NCI-H2107 treated with DMSO at 0.1 percent for 48 hours (cell line): Measurements from ENCODE around the gene TSHZ2.
"Not testable (repeated sequence)": the region's sequence is repeated elsewhere in the genome, so short reads cannot be mapped to it uniquely, and the experiment has no call there.

Experiments
- DNase-seq: peaks from one replicate; lab custom pipeline; 2025; ENCODE audit not compliant: unreplicated experiment; lab: John Stamatoyannopoulos, UW

The TSHZ2 gene

GRCh38 chr20:53522026-53522425 is 549.9 kb downstream of the TSHZ2 start:
- DNase-seq, result no peak

- no peak for DNase-seq
Observed at GRCh38 chr20:53522696-53523095, 550.5 kb downstream of the TSHZ2 start.

DNA sequence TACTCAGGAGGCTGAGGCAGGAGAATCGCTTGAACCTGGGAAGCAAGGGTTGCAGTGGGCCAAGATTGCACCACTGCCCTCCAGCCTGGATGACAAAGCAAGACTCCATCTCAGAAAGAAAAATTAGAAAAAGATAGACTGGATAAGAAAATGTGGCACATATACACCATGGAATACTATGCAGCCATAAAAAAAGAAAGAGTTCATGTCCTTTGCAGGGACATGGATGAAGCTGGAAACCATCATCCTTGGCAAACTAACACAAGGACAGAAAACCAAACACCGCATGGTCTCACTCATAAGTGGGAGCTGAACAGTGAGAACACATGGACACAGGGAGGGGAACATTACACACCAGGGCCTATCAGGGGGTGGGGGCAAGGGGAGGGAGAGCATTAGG is 551.5 kb downstream of the TSHZ2 start:
- DNase-seq, result not testable (repeated sequence)

DNA sequence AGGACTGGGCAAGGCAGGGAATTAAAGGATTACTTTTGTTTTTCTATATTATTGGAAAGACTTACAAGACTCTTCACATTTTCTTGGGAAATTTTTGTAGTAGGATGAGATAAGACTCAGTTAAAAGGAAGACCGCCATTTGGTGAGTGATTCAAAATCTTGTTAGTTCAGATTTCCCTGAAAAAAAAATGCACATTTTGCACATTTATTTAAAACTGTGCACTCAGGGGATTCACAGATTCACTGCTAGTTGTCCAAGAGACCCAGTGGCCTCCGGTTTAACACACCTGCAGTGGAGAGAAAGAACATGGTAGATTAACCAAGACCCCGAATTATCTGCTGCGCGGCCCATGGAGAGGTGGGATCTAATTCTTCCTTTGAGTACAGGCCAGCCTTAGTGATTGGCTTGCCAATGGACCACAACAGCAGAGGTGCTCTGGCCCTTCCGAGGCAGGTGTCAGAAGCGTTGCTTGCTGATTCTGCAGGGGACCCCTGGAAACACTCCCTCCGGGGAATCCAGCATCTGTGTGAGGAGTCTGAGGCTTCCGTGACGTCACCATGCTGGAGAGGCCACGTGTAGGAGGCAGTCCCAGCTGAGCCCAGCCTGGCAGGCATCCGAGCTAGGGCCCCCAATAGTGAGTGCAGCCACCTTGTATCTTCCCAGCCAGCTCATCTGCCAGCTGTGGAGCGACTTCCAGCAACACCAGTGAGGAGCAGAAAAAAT is 552.6 kb downstream of the TSHZ2 start:
- no peak for DNase-seq

DNA sequence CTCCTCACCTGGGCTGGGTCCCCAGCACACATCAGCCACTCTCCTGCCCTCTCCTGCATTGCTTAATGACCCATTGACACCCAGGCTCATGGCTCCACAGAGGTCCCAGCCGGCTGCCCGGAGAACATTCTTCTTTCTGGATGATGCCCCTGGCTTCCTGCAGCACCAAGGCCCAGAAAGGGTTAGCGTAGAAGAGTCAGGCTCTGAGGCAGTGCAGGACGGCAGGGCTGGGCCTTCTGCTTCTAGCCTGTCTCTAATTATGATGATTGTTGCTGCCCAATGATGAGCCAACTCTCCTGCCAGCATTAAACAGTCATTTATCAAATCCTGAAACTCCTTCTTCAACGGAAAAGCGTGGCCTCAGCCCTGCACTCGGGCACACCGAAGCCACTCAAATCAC is 555.0 kb downstream of the TSHZ2 start:
- DNase-seq, result no peak

GRCh38 chr20:53529658-53530057 is 557.5 kb downstream of the TSHZ2 start:
- DNase-seq, result no peak

DNA sequence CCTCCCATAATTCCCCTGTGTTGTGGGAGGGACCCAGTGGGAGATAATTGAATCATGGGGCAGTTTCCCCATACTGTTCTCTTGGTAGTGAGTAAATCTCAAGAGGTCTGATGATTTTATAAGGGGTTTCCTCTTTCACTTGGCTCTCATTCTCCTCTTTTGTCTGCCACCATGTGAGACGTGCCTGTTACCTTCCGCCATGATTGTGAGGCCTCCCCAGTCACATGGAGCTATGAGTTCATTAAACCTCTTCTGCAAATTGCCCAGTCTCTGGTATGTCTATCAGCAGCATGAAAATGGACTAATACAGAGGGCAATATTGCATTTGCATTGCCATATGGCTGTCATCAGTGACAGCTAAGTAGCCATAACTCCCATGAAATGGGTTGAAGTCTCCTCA is 558.3 kb downstream of the TSHZ2 start:
- no peak for DNase-seq

DNA sequence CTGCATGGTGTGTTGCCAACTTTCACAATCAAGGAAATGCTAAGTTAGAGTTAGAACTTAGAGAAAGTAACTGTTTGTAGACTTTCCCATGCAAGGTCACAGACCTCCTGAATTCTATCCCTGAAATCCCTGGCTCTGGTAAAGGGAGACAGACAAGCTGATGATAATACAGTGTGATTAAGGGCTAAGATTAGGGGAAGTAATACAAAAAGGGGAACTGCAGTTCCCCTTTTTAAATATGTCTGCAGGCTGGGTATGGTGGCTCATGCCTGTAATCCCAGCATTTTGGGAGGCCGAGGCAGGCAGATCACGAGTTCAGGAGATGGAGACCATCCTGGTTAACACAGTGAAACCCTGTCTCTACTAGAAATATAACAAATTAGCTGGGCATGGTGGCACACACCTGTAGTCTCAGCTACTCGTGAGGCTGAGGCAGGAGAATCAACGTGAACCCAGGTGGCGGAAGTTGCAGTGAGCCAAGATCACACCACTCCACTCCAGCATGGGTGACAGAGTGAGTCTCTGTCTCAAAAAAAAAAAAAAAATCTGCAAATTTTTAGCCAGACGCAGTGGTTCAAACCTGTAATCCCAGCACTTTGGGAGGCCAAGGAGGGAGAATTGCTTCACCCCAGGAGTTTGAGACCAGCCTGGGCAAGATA is 560.6 kb downstream of the TSHZ2 start:
- DNase-seq, result not testable (repeated sequence)

DNA sequence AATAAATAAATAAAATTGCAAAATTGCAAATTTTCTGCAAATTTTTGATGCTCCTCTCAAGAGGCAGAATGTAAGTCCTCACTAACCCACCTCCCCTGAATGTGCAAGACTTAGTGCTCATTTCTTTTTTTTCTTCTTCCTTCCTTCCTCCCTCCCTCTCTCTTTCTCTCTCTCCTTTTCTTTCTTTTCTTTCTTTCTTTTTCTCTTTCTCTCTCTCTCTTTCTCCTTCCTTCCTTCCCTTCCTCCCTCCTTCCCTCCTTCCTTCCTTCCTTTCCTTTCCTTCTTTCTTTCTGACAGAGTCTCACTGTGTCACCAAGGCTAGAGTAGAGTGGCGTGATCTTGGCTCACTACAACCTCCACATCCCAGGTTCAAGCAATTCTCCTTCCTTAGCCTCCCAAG is 561.3 kb downstream of the TSHZ2 start:
- DNase-seq, result no peak

DNA sequence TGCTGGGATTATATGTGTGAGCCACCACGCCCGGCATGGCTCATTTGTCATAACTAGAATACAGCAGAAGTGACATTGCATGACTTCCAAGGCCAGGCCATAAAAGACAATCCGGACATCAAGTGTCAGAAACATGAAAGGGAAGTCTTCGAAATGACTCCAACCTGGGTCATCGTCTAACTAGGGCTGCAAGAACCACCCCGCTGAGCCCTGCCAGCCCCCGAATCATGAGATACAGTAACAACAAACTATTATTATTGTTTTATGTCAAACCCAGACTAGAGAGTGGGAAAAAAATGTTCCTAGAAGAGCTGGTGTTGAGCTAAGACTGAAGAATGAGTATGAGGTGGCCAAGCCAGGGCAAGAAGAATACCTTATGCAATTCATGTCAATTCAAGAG is 561.9 kb downstream of the TSHZ2 start:
- DNase-seq, result no peak

DNA sequence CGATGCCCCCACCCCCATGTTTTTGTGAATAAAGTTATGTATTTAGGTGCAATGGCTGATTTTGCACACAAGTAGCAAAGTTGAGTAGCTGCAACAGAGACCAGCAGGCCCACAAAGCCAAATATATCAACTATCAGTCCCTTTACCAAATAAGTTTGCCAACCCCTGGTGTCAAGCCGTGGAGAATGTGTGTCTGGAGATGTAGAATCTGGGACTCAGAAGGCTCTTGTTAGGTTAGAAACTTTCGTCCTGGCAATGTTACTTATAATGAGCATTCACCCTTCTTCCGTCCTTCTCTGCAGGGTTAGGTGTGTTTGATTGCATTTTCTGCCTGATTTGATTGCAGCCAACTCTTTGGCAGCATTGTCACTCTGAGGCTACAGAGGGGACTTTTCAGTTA is 563.7 kb downstream of the TSHZ2 start:
- no peak for DNase-seq

GRCh38 chr20:53536382-53536781 is 564.2 kb downstream of the TSHZ2 start:
- not testable (repeated sequence) for DNase-seq

- no peak for DNase-seq
Observed at GRCh38 chr20:53539516-53539915, 567.4 kb downstream of the TSHZ2 start.
